Hippocampal formation (tissue), 2 donors: ENCODE data around the gene MMD.
"Not testable (repeated sequence)": the region's sequence is repeated elsewhere in the genome, so short reads cannot be mapped to it uniquely, and the experiment has no call there.

ENCODE experiments used
- DNase-seq, 2 donors: peaks; one replicate each; lab custom pipeline; 2025; lab: John Stamatoyannopoulos, UW

Gene MMD

GRCh38 chr17:55395803-55396505 lies 25.7 kb downstream of the MMD start:
- DNase-seq, result no peak

- peak in 1 of 2 donors; percentile 51 for DNase-seq
Measured at GRCh38 chr17:55394357-55395021, 27.1 kb downstream of the MMD start.

DNA sequence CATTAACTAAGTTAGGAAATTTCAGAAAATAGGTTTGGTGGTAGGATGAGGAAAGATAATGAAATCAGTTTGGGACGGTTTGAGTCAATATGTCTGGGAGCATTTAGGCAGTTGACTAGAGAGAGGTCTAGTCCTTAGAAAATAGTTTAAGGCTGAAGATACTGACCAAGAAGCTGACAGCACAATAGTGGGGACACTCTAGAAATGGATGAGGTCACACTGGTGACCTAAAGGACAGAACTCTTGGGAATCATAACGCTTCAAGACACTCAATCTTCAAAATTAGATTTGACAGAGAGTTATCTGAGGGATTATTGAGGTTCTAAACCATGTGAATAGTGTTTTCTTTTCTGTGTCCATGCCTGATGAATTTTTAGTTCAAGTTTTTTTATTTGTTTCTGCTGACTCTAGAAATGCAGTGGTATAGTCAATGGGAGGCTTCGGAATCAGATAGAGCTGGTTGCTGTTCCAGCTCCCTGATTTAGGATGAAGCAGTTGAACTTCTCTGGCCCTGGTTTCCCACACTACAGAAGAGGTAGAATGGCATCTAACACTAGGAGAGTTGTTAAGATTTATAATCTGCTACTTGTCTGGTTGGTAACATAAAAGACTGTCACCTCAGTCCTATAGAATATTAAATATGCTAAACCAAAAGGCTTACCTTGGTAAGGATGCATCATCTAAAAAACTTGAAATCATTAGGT lies 29.7 kb downstream of the MMD start:
- no peak for DNase-seq

GRCh38 chr17:55391244-55391757 lies 30.3 kb downstream of the MMD start:
- peak in 1 of 2 donors; percentile 49 for DNase-seq

GRCh38 chr17:55390364-55390977 lies 31.2 kb downstream of the MMD start:
- no peak for DNase-seq

- DNase-seq, result not testable (repeated sequence)
Measured at GRCh38 chr17:55389715-55390114, 31.9 kb downstream of the MMD start.

- DNase-seq, result peak in 1 of 2 donors; percentile 37
Measured at GRCh38 chr17:55388842-55389241, 32.8 kb downstream of the MMD start.

DNA sequence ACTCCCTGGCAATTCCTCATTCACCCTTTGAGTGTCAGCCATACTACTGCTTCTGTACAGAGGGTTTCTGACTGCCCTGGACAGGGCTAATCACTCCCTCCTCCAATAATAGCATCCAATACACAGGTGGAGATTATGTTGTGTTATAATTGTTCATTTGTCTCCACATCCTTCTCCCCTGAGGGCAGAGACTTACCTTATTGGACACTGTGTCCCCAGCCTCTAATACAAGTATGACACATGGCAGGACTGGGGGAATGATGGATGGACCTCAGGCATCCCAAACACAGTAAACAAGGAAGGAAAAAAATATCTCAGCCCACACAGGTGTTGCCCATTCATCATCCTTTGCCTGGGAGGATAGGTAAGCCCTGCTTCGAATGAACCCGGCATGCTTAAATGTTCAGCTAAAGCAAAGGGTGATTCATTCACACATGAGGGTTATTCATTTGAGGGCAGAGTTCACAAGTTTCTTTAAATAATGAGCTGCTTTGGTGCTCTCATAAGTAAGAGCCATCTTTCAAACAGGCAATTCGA lies 34.8 kb downstream of the MMD start:
- DNase-seq, result no peak

DNA sequence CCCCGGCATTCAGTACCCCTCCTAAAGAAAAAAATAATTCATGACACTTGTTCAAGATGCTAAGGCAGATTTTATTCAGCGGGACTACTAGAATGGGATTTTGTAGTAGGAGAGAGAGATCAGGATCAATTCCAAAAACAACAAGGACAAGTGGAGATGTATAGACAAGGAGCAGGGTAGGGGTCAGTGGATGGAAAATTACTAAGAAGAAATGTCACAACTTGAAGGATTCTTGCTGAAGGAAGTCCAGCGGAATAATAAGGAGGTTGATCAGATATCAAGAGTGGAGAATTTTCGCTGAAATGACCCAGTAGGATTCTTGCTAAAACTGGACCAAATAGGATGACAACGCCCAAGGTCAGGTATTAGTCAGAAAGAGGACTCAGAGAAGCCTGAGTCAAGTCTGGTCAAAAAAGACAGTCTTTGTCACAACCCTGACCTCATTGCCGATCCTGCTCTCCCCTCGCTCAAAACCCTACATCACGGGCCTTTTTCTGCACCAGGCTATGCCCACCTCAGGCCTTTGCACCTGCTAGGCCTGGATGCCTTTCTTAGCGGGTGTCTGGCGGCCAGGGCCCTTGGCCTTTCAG lies 36.9 kb downstream of the MMD start:
- no peak for DNase-seq

DNA sequence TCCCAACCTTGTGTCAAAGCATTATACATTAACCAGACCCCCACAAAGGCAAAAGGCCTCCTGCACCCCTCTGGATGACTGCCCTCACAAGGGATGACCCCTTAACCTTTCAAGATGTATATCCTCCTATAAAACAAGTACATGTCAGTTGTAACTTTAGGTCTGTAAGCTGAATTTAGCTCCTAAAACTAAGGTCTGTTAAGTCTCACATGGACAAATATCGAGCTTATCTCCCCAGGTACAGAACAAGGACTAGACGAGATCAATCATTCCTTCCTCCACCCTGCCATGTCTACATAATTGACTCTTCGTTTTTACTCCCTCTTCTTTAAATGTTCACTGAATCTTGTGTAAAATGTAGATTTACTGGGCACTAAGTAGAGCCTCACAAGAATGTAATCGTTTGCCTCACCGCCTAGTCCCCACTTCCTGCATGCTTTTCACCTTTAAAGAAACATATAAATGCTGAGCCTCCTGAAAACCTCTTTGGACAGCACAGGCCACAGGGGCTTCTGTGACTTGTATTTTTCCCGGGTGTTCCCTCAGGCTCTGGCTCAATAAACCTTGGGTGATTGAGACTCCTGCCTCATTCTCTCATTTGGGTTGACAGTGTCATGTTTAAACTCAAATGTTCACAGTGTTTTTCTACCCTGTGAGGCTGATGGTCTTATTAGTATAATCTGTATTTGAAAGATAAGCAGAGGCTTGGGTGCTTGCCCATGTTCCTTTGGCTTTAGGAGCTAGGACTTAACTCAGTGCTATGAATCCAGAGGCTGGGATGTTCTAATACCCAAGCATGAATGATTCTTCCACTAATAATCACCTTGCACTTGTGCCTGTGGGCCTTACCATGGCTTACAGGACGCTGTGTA lies 37.6 kb downstream of the MMD start:
- DNase-seq, result no peak

GRCh38 chr17:55381017-55381770 lies 40.4 kb downstream of the MMD start:
- no peak for DNase-seq

GRCh38 chr17:55377671-55378275 lies 43.9 kb downstream of the MMD start:
- no peak for DNase-seq

- no peak for DNase-seq
Measured at GRCh38 chr17:55368706-55369105, 52.9 kb downstream of the MMD start.

DNA sequence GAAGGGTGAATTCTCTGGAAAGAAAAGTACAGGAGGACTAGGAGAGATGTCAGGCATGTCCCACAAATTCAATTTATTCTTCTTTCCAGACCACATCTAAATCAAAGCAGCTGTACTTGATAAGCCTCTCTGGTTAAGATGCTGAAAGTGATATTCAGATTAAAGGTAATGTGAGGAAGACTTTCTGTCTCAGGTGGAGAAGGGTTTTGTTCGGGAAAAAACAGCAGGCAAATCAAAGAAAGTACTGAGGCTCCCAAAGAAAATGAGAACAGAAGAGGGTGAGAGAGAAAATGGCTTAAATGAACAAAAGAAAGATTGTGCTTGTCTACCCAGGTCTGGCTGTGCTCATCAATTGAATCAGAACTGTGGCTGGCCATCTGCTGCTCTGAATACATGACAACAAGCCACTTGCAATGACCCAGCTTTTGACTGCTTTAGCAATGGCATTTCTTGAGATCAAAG lies 55.6 kb downstream of the MMD start:
- peak; percentile 3 to 40 for DNase-seq

DNA sequence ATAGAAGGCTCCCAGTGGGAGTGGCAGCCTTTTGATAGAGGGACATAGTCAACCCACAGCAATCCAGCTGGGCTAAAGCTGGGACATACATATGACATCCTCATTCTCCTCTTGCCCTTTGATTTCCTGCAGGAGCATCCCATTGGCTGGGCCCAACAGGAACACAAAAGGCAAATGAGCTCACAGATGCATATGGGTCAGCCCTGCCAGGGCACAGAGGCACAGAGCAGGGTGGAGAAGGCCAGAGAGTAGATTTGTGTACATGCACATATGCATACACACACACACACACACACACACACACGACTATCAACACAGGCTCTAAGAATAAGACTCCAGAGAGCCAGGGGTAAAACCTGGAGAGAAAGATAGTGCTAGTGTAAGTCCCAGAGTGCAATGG lies 58.6 kb downstream of the MMD start:
- DNase-seq, result no peak

GRCh38 chr17:55360971-55361370 lies 60.7 kb downstream of the MMD start:
- DNase-seq, result no peak

- DNase-seq, result peak; percentile 44 to 53
Measured at GRCh38 chr17:55356434-55357328, 65.0 kb downstream of the MMD start.

DNA sequence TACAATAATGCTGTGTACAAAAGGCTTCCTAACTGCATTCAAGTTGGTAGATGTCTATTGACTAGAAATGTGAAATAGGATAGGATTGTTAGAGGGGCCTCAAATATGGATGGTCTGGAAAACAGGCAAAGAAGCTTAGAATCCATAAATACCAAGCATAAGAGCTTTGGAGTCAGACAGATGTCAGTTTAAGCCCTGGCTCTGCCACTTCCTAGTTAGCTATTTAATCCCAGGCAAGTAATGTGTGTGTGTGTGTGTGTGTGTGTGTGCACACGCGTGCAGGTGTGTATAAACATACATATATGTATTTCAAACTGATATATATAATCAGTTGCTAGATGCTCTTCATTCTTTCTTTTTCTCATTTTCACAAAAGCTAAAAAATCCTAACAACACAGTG lies 66.7 kb downstream of the MMD start:
- DNase-seq, result no peak
